IPS-NIHi7 (cell line): ENCODE measurements around the gene GCLC.
"Not testable (repeated sequence)": the region's sequence is repeated elsewhere in the genome, so short reads cannot be mapped to it uniquely, and the experiment has no call there.

Experiments used
- DNase-seq: peaks from one replicate; pipeline ENCODE4 v3.0.0; 2012; ENCODE audit warnings: mixed read lengths; ENCODE audit errors: extremely low spot score

The GCLC gene

DNA sequence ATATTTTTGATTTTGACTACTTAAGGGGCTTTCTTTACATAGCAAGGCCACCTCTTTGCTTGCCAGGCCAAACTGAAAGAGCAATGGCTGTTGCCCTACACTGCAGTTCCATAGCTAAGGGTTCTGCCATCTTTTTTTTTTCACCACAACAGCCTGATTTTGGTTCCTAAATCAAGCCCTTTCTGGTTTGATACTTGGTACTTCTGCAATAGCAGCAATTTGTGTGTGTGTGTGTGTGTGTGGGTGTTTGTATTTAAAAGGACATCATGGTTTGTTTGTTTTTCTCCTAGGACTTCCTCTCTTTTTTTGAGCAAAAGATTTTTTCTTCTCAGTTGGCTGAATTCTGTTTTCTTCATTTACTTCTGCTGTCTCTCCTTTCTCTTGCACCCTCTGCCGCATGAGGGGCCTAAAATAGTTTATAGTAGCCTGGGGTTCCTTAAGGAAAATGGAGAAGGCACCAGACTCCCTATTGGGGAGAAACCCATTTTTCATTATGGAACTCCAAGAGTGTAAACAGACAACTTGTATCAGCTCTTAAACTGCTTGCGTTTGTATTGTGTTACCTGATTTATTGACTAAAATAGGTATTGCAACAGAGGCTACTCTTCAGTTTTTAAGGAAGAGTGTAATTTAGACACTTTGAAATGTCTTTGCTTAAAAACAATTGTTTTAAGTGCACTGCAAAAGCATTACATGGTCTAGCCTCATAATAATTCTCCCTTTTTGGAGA, 12.2 kb upstream of the GCLC start:
- no peak for DNase-seq

DNA sequence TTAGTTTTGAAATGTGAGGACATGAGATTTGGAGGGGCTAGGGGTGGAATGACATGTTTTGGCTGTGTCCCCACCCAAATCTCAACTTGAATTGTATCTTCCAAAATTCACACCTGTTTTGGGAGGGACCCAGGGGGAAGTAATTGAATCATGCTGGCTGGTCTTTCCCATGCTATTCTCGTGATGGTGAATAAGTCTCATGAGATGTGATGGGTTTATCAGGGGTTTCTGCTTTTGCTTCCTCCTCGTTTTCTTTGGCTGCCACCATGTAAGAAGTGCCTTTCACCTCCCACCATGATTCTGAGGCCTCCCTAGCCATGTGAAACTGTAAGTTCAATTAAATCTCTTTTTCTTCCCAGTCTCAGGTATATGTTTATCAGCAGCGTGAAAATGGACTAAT, 8.7 kb upstream of the GCLC start:
- DNase-seq: not testable (repeated sequence)

GRCh38 chr6:53551681-53552080, 6.8 kb upstream of the GCLC start:
- DNase-seq: not testable (repeated sequence)

DNA sequence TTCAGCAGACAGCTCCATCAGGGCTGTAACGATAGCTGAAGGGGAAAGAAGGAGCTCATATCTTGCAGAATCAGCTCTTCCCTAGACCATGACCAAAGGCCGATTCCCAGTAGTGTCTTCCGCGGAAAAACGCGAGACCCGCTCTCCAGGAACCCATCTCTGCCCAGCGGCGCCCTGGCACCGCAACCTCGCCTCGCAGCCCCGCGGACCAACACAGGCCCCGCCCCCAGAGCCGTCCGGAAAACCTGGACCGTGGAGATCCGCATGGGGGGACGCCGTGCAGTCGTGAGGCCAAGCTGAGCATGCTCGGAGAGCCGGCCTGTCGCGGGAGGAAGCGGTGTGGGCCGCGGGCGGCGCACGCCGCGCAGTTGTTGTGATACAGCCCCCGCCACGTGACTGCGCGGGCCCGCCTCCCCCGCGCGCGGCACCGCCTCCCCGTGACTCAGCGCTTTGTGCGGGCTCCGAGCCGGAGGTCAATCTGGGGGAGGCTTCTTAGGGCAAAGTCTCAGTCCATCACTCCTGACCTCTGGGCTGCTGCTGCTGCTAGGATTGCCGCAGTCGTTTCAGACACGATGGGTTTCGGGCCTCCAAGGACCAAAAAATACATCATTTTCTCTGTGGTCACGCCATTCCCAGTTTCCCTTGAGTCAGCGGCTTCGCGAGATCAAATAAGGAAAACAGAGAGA, 3.1 kb upstream of the GCLC start:
- DNase-seq: peak; percentile 91

DNA sequence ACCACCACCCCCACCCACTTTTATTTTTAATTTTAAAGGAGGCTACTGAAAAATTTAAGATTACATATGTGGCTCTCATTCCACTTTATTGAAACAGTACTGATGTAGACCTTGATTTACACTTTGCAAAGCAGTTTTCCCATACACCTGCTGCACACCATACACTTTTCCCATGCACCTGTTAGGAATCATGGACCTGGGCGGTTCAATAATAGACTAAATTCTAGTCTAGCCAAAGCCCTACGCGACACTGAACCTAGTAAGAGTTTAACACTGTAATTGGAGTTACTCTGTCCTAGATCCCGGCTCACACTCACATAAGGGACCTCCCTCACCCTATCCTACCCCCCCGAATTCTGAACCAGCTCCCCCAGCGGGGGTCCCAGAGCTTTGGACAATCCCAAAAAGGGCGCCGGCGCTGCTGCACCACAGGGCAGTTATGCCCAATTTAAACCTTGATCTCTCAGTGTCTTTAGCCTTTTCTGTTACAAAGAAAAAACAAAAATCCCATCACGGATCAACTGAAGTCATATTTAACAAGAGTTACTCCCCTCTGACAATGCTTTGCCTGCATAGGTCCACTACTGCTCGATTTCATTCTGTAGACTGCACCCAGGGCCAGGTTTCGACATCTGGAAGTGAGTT, 2.4 kb upstream of the GCLC start:
- DNase-seq: no peak

- no peak for DNase-seq
These were observed 1.4 kb upstream of the GCLC start for GRCh38 chr6:53546281-53546680.

- DNase-seq: peak; percentile 30
These were observed 758 bp downstream of the GCLC start for GRCh38 chr6:53544217-53544469.

- DNase-seq: no peak
These were observed 1.3 kb downstream of the GCLC start for GRCh38 chr6:53543359-53544216.

- no peak for DNase-seq
These were observed 3.0 kb downstream of the GCLC start for GRCh38 chr6:53541900-53542299.

- no peak for DNase-seq
These were observed 4.7 kb downstream of the GCLC start for GRCh38 chr6:53540129-53540692.

GRCh38 chr6:53539561-53539960, 5.3 kb downstream of the GCLC start:
- no peak for DNase-seq

DNA sequence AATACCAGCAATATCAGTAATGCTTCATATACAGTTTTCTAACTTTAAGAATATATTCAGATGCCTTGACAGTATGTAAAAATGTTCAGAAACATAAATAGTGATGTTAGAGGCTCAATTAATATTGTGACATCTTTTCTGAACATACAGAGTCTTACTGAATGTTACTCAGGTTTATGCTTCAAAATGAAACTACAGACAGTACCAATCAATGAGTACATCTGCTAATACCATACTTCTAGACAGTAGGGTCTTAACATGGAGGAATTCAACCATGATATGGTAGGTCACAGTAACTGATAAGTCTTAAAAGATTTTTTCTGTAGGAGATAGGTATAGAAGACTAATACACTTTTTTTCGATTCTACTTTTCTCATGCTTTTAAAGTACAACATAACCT, 8.3 kb downstream of the GCLC start:
- DNase-seq: no peak

DNA sequence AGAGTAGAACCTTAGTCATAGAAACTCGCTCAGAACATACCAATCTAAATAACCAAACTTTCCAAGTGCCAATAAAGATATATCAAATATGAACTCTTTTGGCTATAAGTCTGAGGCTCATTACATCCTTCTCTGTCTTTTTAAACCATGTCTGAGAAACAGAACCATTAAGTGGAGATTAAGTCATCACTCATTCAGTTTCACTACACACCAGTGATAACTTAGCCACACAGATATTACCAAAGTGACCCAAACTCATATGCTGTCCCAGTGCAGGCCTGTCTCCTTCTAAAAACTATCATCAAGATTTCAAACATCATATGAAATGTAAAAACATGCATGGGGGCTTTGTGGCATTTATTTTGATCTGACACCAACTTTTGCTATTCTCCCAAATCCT, 12.0 kb downstream of the GCLC start:
- DNase-seq: no peak

- no peak for DNase-seq
These were observed 12.7 kb downstream of the GCLC start for GRCh38 chr6:53532061-53532797.

DNA sequence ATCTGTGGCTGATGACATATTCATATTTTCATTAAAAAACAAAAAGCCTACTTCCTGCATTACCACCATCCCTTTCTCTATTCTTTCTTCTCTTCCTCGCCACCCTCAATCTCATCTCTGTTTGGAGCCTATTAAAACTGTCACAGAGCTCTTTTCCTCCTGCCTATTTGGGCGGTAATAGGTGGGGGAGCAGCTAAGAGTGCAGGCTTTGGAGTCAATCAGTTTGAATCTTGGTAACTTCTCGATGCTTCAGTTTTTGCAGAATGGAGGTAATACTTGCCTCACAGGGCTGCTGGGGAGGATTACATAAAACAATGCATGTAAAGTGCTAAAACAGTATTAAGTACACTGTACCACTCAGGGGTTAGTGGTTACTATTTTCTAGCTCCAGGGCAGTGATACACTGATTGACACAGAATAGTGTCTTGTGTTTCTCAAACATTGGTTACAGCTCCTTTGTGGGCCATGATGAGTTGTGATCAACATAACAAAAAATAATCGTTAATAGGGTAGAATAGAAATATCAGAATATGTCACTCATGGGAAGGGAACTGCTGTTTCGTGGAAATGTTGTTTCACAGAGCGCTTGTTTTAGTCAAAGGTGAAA, 14.0 kb downstream of the GCLC start:
- DNase-seq: no peak

- DNase-seq: peak; percentile 52
These were observed 14.6 kb downstream of the GCLC start for GRCh38 chr6:53530346-53530745.

DNA sequence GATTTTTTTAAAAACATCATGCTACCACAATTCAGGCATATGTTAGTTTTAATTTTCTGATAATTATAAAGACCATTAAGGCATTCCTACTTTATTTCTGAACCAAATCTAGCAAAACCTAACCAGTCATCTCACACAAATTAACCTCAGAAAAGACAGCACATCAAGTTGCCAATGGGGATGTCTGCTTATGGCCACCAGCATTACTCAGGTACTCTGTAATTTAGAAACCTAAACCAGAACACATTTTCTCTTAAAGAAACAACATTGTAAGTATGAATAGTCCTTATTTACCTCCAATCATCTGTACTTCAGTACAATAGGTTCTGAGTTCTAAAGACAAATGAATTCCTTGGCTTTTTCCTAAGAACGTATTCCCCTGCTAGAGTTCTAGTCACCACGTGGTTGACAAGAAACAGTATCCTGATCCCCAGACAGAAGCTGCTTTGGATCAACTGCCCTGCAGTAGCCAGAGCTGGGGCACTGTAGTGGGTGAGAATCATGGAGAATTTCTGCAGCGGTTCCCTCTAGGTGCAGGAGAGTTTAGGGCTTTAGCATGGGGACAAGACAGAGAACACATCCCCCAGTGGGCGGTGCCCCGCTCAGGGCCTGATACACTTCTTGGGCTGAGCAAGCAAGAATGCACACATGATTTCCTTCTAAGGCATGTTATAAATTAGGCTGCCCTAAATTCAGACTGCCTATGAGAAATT, 15.4 kb downstream of the GCLC start:
- DNase-seq: peak; percentile 30

DNA sequence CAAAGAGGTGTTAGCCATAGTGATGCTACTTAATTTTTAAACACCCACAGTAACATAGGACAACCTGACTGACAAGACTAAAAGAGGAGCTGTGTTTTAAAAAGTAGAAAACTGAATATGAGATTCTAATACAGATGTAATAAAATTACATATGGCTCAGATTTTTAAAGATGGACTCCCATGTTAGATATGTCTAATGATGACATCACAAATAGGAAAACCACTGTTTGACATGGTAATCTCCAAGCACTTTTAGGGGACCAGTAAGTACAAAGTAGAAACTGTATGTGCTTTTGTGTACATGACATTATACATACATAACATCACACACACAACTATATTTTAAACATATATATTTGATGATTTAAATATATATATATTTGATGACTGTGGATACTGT, 16.8 kb downstream of the GCLC start:
- no peak for DNase-seq

- no peak for DNase-seq
These were observed 17.6 kb downstream of the GCLC start for GRCh38 chr6:53527249-53527765.

DNA sequence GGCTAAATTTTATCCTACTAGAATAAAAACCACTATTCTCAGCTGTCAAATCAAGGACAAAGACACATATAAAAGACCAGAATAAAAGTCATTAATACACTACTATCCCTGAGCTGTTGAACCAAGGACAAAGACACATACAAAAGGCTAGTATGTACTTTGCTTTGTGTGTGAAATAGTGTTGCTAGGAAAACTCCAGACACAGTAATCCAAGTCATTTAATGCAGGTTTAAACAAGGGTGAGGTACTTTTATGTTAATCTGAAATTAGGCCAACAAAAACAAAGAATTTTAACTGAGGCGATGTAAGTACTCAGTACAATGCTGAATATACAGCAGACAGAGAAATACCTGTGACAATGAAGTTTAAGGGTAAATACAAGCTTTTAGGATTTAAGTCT, 18.9 kb downstream of the GCLC start:
- no peak for DNase-seq
